Peyer's patch (tissue), 4 donors: ENCODE measurements around the gene ELK3.

ENCODE experiments used
- POLR2A ChIP-seq, 2 donors: fragments of 450-650 bp; IDR thresholded peaks; one replicate each; pipeline ENCODE4 v1.5.1; 2017; ENCODE audit warnings: antibody characterized with exemption in 2 of 2, mild to moderate bottlenecking in 2 of 2, moderate library complexity in 2 of 2
- TF ChIP-seq, protein P1 (sequence below), 6 experiments: fragments of 450-650 bp in 4 of 6; fragments of 200-600 bp in 2 of 6; sonication (generic) in 1 of 6; IDR thresholded peaks; one replicate each; pipeline ENCODE4 v1.5.1; 2017 to 2019; ENCODE audit warnings: antibody characterized with exemption in 6 of 6, mild to moderate bottlenecking in 3 of 6, moderate library complexity in 1 of 6

DNA sequence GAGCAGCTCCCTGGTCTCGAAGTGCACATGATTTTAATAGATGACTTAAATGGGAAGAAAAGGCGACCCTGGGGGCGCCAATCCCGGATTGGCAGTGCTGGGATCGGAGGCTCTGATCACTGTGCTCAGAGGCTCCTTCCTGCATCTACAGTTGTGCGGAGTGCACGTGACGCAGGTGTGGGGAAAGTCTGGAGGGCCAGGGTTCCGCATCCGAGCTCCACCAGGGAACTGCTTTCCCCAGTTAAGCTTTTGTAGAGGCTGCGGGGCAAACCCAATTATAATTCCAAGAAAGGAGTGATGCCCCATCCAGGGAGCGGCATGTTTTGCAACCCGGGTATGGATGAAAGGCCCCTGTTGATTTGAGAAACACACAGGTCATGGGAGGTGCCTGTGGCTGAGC is 36.5 kb downstream of the ELK3 start:
- TF ChIP-seq, protein P1, sequence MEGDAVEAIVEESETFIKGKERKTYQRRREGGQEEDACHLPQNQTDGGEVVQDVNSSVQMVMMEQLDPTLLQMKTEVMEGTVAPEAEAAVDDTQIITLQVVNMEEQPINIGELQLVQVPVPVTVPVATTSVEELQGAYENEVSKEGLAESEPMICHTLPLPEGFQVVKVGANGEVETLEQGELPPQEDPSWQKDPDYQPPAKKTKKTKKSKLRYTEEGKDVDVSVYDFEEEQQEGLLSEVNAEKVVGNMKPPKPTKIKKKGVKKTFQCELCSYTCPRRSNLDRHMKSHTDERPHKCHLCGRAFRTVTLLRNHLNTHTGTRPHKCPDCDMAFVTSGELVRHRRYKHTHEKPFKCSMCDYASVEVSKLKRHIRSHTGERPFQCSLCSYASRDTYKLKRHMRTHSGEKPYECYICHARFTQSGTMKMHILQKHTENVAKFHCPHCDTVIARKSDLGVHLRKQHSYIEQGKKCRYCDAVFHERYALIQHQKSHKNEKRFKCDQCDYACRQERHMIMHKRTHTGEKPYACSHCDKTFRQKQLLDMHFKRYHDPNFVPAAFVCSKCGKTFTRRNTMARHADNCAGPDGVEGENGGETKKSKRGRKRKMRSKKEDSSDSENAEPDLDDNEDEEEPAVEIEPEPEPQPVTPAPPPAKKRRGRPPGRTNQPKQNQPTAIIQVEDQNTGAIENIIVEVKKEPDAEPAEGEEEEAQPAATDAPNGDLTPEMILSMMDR (IDR thresholded peaks at IDR 0.05) = no peak
- TF ChIP-seq POLR2A (IDR thresholded peaks at IDR 0.05) = no peak
